Hepatocyte (in vitro differentiated cells): ENCODE measurements around the gene COL5A1.

ENCODE experiments used
- EZH2 ChIP-seq: fragments of 200-600 bp; sonication (generic); IDR thresholded peaks from 2 replicates; pipeline ENCODE4 v1.6.1; 2016; ENCODE audit warnings: antibody characterized with exemption, mild to moderate bottlenecking, borderline replicate concordance
- EZH2phosphoT487 ChIP-seq: fragments of 200-600 bp; sonication (generic); IDR thresholded peaks from one replicate; pipeline ENCODE4 v1.6.1; 2018; ENCODE audit warnings: antibody characterized with exemption, mild to moderate bottlenecking, low read depth, moderate library complexity; ENCODE audit not compliant: unreplicated experiment, severe bottlenecking
- TF ChIP-seq, protein P1 (sequence below): fragments of 200-600 bp; sonication (generic); IDR thresholded peaks from 2 replicates; pipeline ENCODE4 v1.5.1; 2016; ENCODE audit warnings: antibody characterized with exemption, mild to moderate bottlenecking; ENCODE audit not compliant: poor library complexity

DNA sequence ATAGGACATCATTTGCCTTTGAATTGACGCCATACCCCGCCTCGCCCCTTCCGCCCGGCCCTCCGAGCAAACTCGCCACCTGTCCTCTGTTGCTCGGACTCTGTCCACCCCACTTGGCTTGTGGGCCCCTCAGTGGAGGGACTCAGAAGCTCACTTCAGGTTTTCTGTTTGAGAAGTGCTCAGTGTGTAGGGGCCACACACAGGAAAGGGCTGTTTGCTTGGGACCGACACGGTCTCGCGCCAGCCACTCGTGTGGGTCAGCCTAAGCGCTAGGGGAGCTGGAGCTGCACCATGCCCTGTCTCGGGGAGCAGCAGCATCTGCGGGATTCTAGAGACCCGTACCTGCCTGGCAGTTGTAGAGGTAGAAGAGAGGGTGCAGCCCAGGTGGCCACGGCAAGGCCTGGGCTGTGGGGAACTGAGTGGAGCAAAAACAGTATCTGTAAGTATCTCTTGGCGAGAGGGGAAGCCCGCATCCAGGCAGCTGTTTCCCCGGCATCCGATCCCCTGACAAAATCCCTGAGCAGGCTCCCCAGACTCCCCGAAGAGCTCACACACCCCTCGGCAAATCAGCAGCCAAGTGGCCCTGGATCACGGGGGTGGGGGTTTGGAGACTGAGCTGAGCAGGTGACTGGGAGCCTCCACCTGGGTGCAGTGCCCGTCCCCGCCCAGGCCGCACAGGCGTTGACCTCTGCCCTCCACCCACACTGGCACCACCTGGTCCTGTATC lies 52.2 kb downstream of the COL5A1 start:
- TF ChIP-seq, protein P1, sequence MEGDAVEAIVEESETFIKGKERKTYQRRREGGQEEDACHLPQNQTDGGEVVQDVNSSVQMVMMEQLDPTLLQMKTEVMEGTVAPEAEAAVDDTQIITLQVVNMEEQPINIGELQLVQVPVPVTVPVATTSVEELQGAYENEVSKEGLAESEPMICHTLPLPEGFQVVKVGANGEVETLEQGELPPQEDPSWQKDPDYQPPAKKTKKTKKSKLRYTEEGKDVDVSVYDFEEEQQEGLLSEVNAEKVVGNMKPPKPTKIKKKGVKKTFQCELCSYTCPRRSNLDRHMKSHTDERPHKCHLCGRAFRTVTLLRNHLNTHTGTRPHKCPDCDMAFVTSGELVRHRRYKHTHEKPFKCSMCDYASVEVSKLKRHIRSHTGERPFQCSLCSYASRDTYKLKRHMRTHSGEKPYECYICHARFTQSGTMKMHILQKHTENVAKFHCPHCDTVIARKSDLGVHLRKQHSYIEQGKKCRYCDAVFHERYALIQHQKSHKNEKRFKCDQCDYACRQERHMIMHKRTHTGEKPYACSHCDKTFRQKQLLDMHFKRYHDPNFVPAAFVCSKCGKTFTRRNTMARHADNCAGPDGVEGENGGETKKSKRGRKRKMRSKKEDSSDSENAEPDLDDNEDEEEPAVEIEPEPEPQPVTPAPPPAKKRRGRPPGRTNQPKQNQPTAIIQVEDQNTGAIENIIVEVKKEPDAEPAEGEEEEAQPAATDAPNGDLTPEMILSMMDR, result no peak
- TF ChIP-seq EZH2 (no peak), EZH2phosphoT487 (no peak)
